ENCODE data around the gene NFILZ.

NFILZ gene

DNA sequence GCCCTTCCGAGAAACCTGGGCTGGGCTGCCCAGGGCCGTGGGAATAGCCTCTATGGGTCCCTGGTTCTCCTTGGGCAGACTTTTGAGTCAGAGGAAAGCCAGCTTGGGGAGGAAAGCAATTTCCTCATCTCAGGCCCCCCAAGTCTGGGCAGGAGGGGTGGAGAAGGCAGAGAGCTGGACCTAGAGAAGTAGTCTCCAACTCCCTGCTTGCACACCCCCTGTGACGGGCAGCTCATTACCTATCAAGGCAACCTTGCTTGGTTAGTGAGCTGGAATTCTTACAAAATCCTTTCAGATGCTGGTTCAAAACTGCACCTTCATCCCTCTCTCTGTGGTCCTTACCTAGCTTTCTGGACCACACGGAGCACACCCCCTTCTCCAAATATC lies 34.2 kb downstream of the NFILZ start:
- TF ChIP-seq, protein P1, sequence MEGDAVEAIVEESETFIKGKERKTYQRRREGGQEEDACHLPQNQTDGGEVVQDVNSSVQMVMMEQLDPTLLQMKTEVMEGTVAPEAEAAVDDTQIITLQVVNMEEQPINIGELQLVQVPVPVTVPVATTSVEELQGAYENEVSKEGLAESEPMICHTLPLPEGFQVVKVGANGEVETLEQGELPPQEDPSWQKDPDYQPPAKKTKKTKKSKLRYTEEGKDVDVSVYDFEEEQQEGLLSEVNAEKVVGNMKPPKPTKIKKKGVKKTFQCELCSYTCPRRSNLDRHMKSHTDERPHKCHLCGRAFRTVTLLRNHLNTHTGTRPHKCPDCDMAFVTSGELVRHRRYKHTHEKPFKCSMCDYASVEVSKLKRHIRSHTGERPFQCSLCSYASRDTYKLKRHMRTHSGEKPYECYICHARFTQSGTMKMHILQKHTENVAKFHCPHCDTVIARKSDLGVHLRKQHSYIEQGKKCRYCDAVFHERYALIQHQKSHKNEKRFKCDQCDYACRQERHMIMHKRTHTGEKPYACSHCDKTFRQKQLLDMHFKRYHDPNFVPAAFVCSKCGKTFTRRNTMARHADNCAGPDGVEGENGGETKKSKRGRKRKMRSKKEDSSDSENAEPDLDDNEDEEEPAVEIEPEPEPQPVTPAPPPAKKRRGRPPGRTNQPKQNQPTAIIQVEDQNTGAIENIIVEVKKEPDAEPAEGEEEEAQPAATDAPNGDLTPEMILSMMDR (IDR thresholded peaks at IDR 0.05; ENCODE audit: control insufficient read depth, insufficient read depth, low read depth, low read length, missing control alignments): no peak
- no peak for DNase-seq (ENCODE audit: low read depth)
- H3K4me3 ChIP-seq (ENCODE audit: control insufficient read depth, low read depth, low read length): no peak overlapping the region

DNA sequence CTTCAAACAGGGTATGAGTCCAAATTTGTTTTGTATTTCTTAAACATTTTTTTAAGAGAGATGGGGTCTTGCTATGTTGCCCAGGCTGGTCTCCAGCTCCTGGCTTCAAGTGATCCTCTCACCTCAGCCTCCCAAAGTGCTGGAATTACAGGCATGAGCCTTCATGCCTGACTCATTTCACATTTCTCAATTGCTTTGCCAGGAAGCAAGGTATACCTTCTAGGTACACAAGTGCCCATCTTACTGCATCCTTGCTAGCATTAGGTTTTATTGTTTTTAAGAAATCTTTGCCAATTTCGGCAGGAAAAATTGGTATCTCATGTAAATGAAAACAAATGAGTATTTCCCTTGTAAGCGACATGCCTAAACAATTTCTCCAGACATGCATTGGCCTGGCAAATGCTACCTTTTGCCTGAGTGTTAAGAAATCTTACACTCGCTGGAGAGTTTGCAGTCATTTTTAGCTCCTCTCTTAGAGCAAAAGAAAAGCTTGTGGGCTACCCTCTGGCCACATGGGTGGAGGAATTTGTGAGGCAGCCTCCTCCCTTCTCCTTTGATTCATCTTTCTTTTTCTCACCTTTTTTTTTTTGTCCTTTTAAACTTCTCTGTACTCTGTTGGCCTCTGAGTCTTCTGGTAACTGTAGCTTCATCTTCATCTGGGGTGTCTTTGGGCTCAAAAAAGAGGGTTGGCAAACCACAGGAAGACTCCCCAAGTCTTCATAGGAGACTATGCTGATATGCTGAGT lies 35.2 kb downstream of the NFILZ start:
- no peak for DNase-seq (ENCODE audit: low read depth)
- TF ChIP-seq, protein P1 (IDR thresholded peaks at IDR 0.05; ENCODE audit: control insufficient read depth, insufficient read depth, low read depth, low read length, missing control alignments): no peak
- no peak overlapping the region for H3K4me3 ChIP-seq (ENCODE audit: control insufficient read depth, low read depth, low read length)

DNA sequence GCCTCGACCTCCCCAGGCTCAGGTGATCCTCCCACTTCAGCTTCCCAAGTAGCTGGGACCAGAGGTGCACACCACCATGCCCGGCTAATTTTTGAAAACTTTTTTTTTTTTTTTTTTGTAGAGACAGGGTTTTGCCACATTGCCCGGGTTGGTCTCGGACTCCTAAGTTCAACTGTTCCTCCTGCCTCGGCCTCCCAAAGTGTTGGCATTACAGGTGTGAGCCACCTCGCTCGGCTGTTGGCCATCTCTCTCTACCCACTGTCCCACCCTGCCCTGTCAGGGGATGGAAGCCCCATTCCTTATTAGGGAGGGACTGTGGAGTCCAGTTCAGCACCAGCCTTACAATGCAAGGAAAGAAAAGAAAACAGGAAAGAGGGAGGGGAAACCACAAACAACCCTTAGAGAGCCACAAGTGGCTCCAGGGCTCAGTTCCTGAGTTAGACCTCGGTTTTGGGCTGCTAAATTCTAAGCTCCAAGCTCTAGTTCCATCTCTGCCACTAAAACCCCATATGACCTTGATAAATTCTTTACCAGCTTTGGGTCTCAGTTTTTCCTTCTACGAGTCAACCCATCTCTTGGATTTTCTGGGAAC lies 36.5 kb downstream of the NFILZ start:
- no peak for DNase-seq (ENCODE audit: low read depth)
- TF ChIP-seq, protein P1 (IDR thresholded peaks at IDR 0.05; ENCODE audit: control insufficient read depth, insufficient read depth, low read depth, low read length, missing control alignments): no peak
- no peak overlapping the region for H3K4me3 ChIP-seq (ENCODE audit: control insufficient read depth, low read depth, low read length)

DNA sequence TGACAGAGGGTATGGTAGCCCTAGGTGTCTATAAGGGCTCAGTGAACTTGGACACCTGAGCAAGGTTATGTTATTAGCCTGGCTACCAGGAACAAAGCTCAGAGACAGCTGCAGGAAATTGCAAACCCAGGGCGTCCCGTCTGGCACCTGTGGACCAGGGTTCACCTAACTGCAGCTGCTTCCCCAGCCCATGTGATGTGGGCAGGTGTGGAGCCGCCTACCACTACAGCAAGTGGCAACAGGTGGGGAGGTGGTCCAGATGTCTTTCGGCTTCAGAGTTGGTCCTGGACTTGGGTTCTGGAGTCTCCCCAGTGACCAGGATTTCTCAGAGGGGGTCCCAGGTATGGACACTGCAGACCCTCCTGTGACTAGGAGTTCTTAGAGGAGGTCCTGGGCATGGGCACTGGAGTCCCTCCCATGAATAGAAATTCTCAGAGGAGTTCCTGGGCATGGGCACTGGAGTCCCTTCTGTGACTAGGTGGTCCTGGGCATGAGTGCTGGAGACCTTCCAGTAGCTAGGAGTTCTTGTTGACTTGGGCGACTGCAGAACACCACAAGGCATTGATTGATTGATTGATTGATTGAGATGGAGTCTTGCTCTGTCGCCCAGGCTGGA lies 43.0 kb downstream of the NFILZ start:
- TF ChIP-seq, protein P1 (IDR thresholded peaks at IDR 0.05; ENCODE audit: control insufficient read depth, insufficient read depth, low read depth, low read length, missing control alignments): no peak
- DNase-seq (ENCODE audit: low read depth): no peak

DNA sequence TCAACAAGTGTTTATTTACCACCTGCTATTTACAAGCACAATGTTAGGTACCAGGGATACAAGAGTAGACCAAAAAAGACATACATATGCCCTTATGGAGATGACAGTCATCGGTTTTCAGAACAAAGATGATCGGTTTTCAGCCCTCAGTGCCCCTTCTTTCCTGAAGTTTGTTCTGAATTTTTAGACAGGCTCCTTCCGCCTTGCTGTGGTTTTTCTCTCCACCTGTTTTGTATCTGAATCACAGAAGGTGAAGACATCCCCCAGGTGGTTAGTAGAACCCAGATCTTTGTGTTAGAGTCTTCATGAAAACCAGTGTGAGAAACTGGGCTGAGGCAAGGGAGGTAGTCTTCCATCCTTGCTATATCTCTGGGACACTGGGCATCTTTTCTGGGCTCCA lies 44.6 kb downstream of the NFILZ start:
- DNase-seq (ENCODE audit: low read depth): no peak
- H3K4me3 ChIP-seq (ENCODE audit: control insufficient read depth, low read depth, low read length): no peak overlapping the region
- TF ChIP-seq, protein P1 (IDR thresholded peaks at IDR 0.05; ENCODE audit: control insufficient read depth, insufficient read depth, low read depth, low read length, missing control alignments): no peak

More for the DNA sequence above, 43.0 kb downstream of the NFILZ start:
- no peak overlapping the region for H3K4me3 ChIP-seq (ENCODE audit: control insufficient read depth, low read depth, low read length)

DNA sequence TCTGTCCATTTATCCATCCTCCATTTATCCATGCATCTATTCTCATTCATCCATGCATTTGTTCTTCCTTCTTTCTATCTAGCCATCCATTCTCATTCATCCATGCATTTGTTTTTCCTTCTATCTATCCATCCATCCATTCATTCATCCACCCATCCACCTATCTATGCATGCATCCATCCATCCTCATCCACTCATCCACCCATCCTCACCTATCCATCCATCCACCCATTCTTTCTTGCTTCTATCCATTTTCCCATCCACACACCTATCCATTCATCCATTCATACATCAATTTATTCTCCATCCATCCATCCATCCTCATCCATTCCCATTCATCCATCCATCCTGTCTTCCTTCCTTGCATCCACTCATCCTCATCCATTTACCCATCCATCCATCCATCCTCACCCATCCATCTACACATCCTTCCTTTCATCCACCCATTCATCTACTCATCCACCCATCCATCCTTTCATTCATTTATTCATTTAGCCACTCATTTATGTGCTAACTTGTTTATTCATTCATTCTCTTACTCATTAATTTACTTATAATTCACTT lies 47.9 kb downstream of the NFILZ start:
- TF ChIP-seq, protein P1 (IDR thresholded peaks at IDR 0.05; ENCODE audit: control insufficient read depth, insufficient read depth, low read depth, low read length, missing control alignments): no peak
- DNase-seq (ENCODE audit: low read depth): no peak
- H3K4me3 ChIP-seq (ENCODE audit: control insufficient read depth, low read depth, low read length): no peak overlapping the region

All from AG09309 (cell line).